Measurements from ENCODE around the gene PARD6A. TPM values are rescaled to one million over a fixed set of nuclear protein-coding genes. Genes with fewer than 3 reads are reported as not detected.

The PARD6A gene
- polyA plus RNA-seq, 1 donor (not counting 4 experiments of a cell fraction or from before 2014, with no cell fraction given): 0.20 TPM

- H3K36me3 ChIP-seq (ENCODE audit: control insufficient read depth in 2 of 2, extremely low read depth in 1 of 2, insufficient read depth in 2 of 2, low read length in 2 of 2): peaks cover 25 to 30% of the 10 kb centered on the region in 2 experiments
- FAIRE-seq (no peak), DNase-seq (ENCODE audit: low read depth, low spot score) (no peak)
- H3K4me1 ChIP-seq (ENCODE audit: control insufficient read depth, extremely low read depth, insufficient read depth, low read length): no peaks in the 10 kb centered on the region
- H4K20me1 ChIP-seq (ENCODE audit: control insufficient read depth, extremely low read depth, insufficient read depth, low read length): peaks cover 2% of the 10 kb centered on the region
- H3K4me3 ChIP-seq (ENCODE audit: control insufficient read depth in 2 of 3, extremely low read depth in 1 of 3, insufficient read depth in 2 of 3, low read depth in 1 of 3, low read length in 3 of 3): no peak overlapping the region
- dilution Hi-C loops (cut with MboI; ENCODE audit: extremely low pct_ligation_motif_present, low sequenced_read_pairs): no loop called here
- no peaks in the 10 kb centered on the region for H3K9me3 ChIP-seq (ENCODE audit: control insufficient read depth, low read depth, low read length)
- H3K27ac ChIP-seq (ENCODE audit: control insufficient read depth, insufficient read depth, low read length): no peak overlapping the region
- no peaks in the 10 kb centered on the region for H3K9me1 ChIP-seq (ENCODE audit: control insufficient read depth, extremely low read depth, insufficient read depth, low read length)
- TF ChIP-seq EZH2 (IDR thresholded peaks at IDR 0.05; ENCODE audit: low read length): no peak
- TF ChIP-seq CTCF (optimal IDR thresholded peaks at IDR 0.05 in 1 of 3, IDR thresholded peaks at IDR 0.05 in 1 of 3, conservative IDR thresholded peaks at IDR 0.05 in 1 of 3; ENCODE audit: extremely low read depth in 1 of 3, insufficient read depth in 2 of 3, low read length in 3 of 3): no peak
- H3K79me2 ChIP-seq (ENCODE audit: control insufficient read depth, insufficient read depth, low read length): no peaks in the 10 kb centered on the region
- H3K9ac ChIP-seq (ENCODE audit: control insufficient read depth, extremely low read depth, insufficient read depth, low read length): no peak overlapping the region
- H3K27me3 ChIP-seq (ENCODE audit: control insufficient read depth, extremely low read depth, insufficient read depth, low read length): no peaks in the 10 kb centered on the region
- H2AFZ ChIP-seq (ENCODE audit: control insufficient read depth, low read length): no peak overlapping the region
- no peak overlapping the region for H3K4me2 ChIP-seq (ENCODE audit: control insufficient read depth, extremely low read depth, insufficient read depth, low read depth, low read length)
Measured at GRCh38 chr16:67628216-67628615, 32.5 kb upstream of the PARD6A start.

GRCh38 chr16:67632415-67633172 is 28.2 kb upstream of the PARD6A start:
- DNase-seq (ENCODE audit: low read depth, low spot score): no peak
- H3K9me1 ChIP-seq (ENCODE audit: control insufficient read depth, extremely low read depth, insufficient read depth, low read length): no peaks in the 10 kb centered on the region
- no peaks in the 10 kb centered on the region for H3K79me2 ChIP-seq (ENCODE audit: control insufficient read depth, insufficient read depth, low read length)
- no peak overlapping the region for H3K4me2 ChIP-seq (ENCODE audit: control insufficient read depth, extremely low read depth, insufficient read depth, low read depth, low read length)
- H4K20me1 ChIP-seq (ENCODE audit: control insufficient read depth, extremely low read depth, insufficient read depth, low read length): no peaks in the 10 kb centered on the region
- peaks cover 18 to 32% of the 10 kb centered on the region in 2 experiments for H3K36me3 ChIP-seq (ENCODE audit: control insufficient read depth in 2 of 2, extremely low read depth in 1 of 2, insufficient read depth in 2 of 2, low read length in 2 of 2)
- no peaks in the 10 kb centered on the region for H3K27me3 ChIP-seq (ENCODE audit: control insufficient read depth, extremely low read depth, insufficient read depth, low read length)
- TF ChIP-seq EZH2 (IDR thresholded peaks at IDR 0.05; ENCODE audit: low read length): no peak
- no peaks in the 10 kb centered on the region for H3K4me1 ChIP-seq (ENCODE audit: control insufficient read depth, extremely low read depth, insufficient read depth, low read length)
- no peak overlapping the region for H3K27ac ChIP-seq (ENCODE audit: control insufficient read depth, insufficient read depth, low read length)
- FAIRE-seq: no peak
- dilution Hi-C loops (cut with MboI; ENCODE audit: extremely low pct_ligation_motif_present, low sequenced_read_pairs): no loop called here
- no peak overlapping the region for H3K9ac ChIP-seq (ENCODE audit: control insufficient read depth, extremely low read depth, insufficient read depth, low read length)
- H3K4me3 ChIP-seq (ENCODE audit: control insufficient read depth in 2 of 3, extremely low read depth in 1 of 3, insufficient read depth in 2 of 3, low read depth in 1 of 3, low read length in 3 of 3): no peak overlapping the region
- no peak overlapping the region for H2AFZ ChIP-seq (ENCODE audit: control insufficient read depth, low read length)
- H3K9me3 ChIP-seq (ENCODE audit: control insufficient read depth, low read depth, low read length): no peaks in the 10 kb centered on the region

All from keratinocyte (primary cell).